ENCODE measurements around the gene ARL15.

The ARL15 gene

GRCh38 chr5:54317511-54318260 is 7.3 kb upstream of the ARL15 start:
- H3K4me3 ChIP-seq = no peak overlapping the region
- 0 out of 22 replicates have a peak, but pooled peaks cover 0 to 4% (median 0%) of the 10 kb centered on the region in 11 experiments for H3K9me3 ChIP-seq (replicated peaks in 1 of 11)
- no peaks in the 10 kb centered on the region for H3K27me3 ChIP-seq
- H3K9ac ChIP-seq = no peak overlapping the region
- no peak for TF ChIP-seq Cebpa-rat (IDR thresholded peaks at IDR 0.05)
- no peaks in the 10 kb centered on the region for H3K4me1 ChIP-seq
- no peaks in the 10 kb centered on the region for H3K36me3 ChIP-seq
- no peak overlapping the region for H3K4me2 ChIP-seq
- no peak overlapping the region for H3K27ac ChIP-seq
- no peaks in the 10 kb centered on the region for H4K20me1 ChIP-seq

- H3K27me3 ChIP-seq = no peaks in the 10 kb centered on the region
- peaks cover 0 to 11% (median 1%) of the 10 kb centered on the region in 10 experiments; a peak in 3 of 20 replicates for H3K4me1 ChIP-seq
- no peak for TF ChIP-seq Cebpa-rat (IDR thresholded peaks at IDR 0.05)
- H3K4me3 ChIP-seq = no peak overlapping the region
- H3K36me3 ChIP-seq = no peaks in the 10 kb centered on the region
- H3K4me2 ChIP-seq = no peak overlapping the region
- 0 out of 22 replicates have a peak, but pooled peaks cover 0 to 4% (median 0%) of the 10 kb centered on the region in 11 experiments for H3K9me3 ChIP-seq (replicated peaks in 1 of 11)
- H3K9ac ChIP-seq = no peak overlapping the region
- H3K27ac ChIP-seq = no peak overlapping the region
- H4K20me1 ChIP-seq = no peaks in the 10 kb centered on the region
Observed at GRCh38 chr5:54315736-54316528, 5.6 kb upstream of the ARL15 start.

GRCh38 chr5:54313311-54314270 is 3.2 kb upstream of the ARL15 start:
- TF ChIP-seq Cebpa-rat (IDR thresholded peaks at IDR 0.05) = no peak
- Histone ChIP-seq H3K36me3 (no peaks in the 10 kb centered on the region), H3K4me3 (no peak overlapping the region), H3K27me3 (no peaks in the 10 kb centered on the region), H4K20me1 (peaks cover 0 to 12% (median 4%) of the 10 kb centered on the region in 11 experiments; a peak in 8 of 22 replicates), H3K27ac (no peak overlapping the region), H3K9ac (no peak overlapping the region), H3K4me1 (peaks cover 6 to 21% (median 9%) of the 10 kb centered on the region in 10 experiments; a peak in 19 of 20 replicates), H3K4me2 (no peak overlapping the region), H3K9me3 (replicated peaks in 1 of 11) (0 out of 22 replicates have a peak, but pooled peaks cover 0 to 4% (median 0%) of the 10 kb centered on the region in 11 experiments)

- no peak overlapping the region for H3K9ac ChIP-seq
- no peak overlapping the region for H3K4me2 ChIP-seq
- H3K9me3 ChIP-seq (replicated peaks in 1 of 11) = 0 out of 22 replicates have a peak, but pooled peaks cover 0 to 4% (median 0%) of the 10 kb centered on the region in 11 experiments
- no peaks in the 10 kb centered on the region for H3K27me3 ChIP-seq
- H4K20me1 ChIP-seq = peaks cover 0 to 21% (median 14%) of the 10 kb centered on the region in 11 experiments; a peak in 13 of 22 replicates
- H3K36me3 ChIP-seq = no peaks in the 10 kb centered on the region
- TF ChIP-seq Cebpa-rat (IDR thresholded peaks at IDR 0.05) = no peak
- no peak overlapping the region for H3K27ac ChIP-seq
- H3K4me1 ChIP-seq = peaks cover 16 to 27% (median 20%) of the 10 kb centered on the region in 10 experiments; a peak in 19 of 20 replicates
- no peak overlapping the region for H3K4me3 ChIP-seq
Observed at GRCh38 chr5:54312499-54312898, 2.1 kb upstream of the ARL15 start.

- H3K4me2 ChIP-seq = peak overlapping the region; percentile 82 to 97 (median 92)
- H3K36me3 ChIP-seq = no peaks in the 10 kb centered on the region
- H3K9me3 ChIP-seq (replicated peaks in 1 of 11) = 0 out of 22 replicates have a peak, but pooled peaks cover 0 to 4% (median 0%) of the 10 kb centered on the region in 11 experiments
- peak overlapping the region; percentile 72 to 93 (median 90) for H3K27ac ChIP-seq
- peaks cover 0 to 34% (median 19%) of the 10 kb centered on the region in 11 experiments; a peak in 14 of 22 replicates for H4K20me1 ChIP-seq
- H3K27me3 ChIP-seq = no peaks in the 10 kb centered on the region
- H3K4me3 ChIP-seq = peak overlapping the region; percentile 86 to 97 (median 93)
- no peak for TF ChIP-seq Cebpa-rat (IDR thresholded peaks at IDR 0.05)
- H3K4me1 ChIP-seq = peaks cover 16 to 29% (median 22%) of the 10 kb centered on the region in 10 experiments; a peak in 19 of 20 replicates
- peak overlapping the region; percentile 86 to 95 (median 92) for H3K9ac ChIP-seq
Observed at GRCh38 chr5:54311176-54311677, 854 bp upstream of the ARL15 start.

- no peaks in the 10 kb centered on the region for H3K36me3 ChIP-seq
- H3K9me3 ChIP-seq (replicated peaks in 1 of 11) = 0 out of 22 replicates have a peak, but pooled peaks cover 0 to 4% (median 0%) of the 10 kb centered on the region in 11 experiments
- H3K4me2 ChIP-seq = peak overlapping the region; percentile 82 to 95 (median 91)
- TF ChIP-seq Cebpa-rat (IDR thresholded peaks at IDR 0.05) = no peak
- peak overlapping the region; percentile 68 to 93 (median 90) for H3K27ac ChIP-seq
- no peaks in the 10 kb centered on the region for H3K27me3 ChIP-seq
- peak overlapping the region; percentile 86 to 97 (median 93) for H3K4me3 ChIP-seq
- H3K4me1 ChIP-seq = peaks cover 16 to 29% (median 22%) of the 10 kb centered on the region in 10 experiments; a peak in 19 of 20 replicates
- H4K20me1 ChIP-seq = peaks cover 0 to 39% (median 19%) of the 10 kb centered on the region in 11 experiments; a peak in 14 of 22 replicates
- H3K9ac ChIP-seq = peak overlapping the region; percentile 88 to 95 (median 92)
Observed at GRCh38 chr5:54309691-54310432, 511 bp downstream of the ARL15 start.

- Histone ChIP-seq H3K9me3 (replicated peaks in 1 of 11) (0 out of 22 replicates have a peak, but pooled peaks cover 0 to 4% (median 0%) of the 10 kb centered on the region in 11 experiments), H3K4me2 (peak overlapping the region; percentile 82 to 95 (median 91)), H3K27me3 (no peaks in the 10 kb centered on the region), H3K4me3 (peak overlapping the region; percentile 86 to 97 (median 93)), H3K9ac (peak overlapping the region; percentile 88 to 95 (median 92)), H3K4me1 (peaks cover 16 to 31% (median 23%) of the 10 kb centered on the region in 10 experiments; a peak in 19 of 20 replicates), H3K36me3 (no peaks in the 10 kb centered on the region), H3K27ac (peak overlapping the region; percentile 68 to 93 (median 90); a peak in 19 of 22 replicates), H4K20me1 (peaks cover 0 to 41% (median 20%) of the 10 kb centered on the region in 11 experiments; a peak in 14 of 22 replicates)
- no peak for TF ChIP-seq Cebpa-rat (IDR thresholded peaks at IDR 0.05)
Observed at GRCh38 chr5:54309276-54309675, 1.1 kb downstream of the ARL15 start.
